ENCODE measurements around the gene UFC1.
A peak's percentile ranks its signal among the peaks of the same experiment; 100 is the strongest.

Gene UFC1

GRCh38 chr1:161172349-161172748 is 18.6 kb downstream of the UFC1 start:
- DNase-seq, result no peak

- DNase-seq, result no peak
Observed at GRCh38 chr1:161172776-161173376, 19.1 kb downstream of the UFC1 start.

DNA sequence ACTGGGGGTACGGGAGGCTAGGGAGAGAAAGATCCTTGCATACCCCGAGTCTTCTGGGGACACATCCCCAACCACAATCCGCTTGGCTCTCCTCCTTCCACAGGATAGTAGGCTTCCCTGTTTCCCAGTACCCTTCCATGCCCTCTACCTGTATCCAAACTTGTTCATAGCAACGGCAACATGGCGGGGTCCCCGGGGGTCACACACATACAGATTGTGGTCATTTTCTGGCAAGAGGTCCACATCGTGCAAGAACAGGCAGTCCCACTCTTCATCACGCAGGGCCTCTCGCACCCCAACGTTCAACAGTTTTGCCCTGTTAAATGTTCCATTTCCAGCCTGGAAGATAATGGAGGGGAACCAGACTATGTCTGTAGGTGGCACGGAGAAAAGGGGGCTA is 19.9 kb downstream of the UFC1 start:
- DNase-seq, result no peak

DNA sequence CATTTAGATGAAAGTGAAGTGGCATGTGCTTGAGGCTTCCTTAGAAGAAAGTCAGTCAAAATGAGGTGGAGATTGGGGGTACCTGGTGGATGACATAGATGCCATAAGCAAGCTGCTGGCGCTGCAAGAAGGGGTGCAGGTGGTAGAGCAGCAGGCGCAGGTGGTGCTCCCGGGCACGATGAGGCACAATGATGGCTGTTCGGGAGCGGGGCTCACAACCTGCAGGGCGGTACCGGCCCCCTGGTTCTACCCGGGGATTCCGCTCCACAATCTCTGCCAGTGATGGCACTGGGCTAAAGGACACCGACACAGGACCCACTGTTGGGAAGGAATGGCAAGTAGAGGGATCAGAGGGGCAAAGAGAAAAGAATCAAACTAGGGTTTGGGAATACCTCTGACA is 21.1 kb downstream of the UFC1 start:
- DNase-seq, result no peak

- no peak for DNase-seq
Observed at GRCh38 chr1:161175771-161176453, 22.1 kb downstream of the UFC1 start.

GRCh38 chr1:161176468-161177111 is 22.8 kb downstream of the UFC1 start:
- DNase-seq, result no peak

DNA sequence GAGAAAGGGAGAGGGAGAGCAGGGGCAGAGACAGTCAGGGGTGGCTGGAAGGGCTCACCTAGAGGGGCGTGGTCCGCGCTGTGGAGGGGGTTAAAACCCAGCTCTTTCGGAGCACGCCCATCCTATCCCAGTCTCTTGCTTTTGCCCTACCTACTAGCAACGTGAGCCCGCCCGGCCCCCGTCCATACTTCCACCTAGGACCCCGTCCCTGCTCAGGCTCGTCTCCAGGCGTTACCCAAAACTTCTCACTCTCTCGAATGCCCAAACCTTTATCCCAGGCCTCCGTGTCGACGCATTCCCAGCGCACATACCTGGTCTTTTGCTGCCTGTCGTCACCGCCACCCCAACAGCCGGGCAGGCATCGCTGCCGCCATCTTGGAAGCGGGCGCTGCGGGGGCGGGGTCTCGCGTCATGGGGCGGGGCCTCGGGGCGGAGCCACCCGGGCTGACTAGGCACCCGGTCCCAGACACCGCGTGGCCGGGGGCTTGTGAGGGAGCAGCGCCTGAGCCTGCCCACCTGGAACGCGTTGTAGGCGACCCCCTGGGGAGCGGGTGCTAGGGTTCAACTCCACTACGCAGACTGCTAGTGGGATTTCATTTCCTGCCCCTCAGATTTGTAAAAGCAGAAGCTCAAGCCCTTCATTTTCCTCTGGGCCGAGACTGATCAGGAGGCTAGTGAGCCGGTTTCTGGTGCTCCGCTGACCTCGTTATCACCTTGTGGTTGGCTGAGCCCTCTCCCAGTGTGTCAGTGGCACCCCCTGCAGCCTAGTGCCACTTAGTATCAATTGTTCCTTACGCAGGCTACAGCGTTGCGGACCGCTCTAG is 23.5 kb downstream of the UFC1 start, which contains the start of gene B4GALT3:
Gene B4GALT3, minus strand, starts transcription at position 396 of the 824 bp plus-strand sequence. CDS start 1,447 bp downstream, outside the sequence.
- peak; percentile 83 to 98 (median 90) for DNase-seq

DNA sequence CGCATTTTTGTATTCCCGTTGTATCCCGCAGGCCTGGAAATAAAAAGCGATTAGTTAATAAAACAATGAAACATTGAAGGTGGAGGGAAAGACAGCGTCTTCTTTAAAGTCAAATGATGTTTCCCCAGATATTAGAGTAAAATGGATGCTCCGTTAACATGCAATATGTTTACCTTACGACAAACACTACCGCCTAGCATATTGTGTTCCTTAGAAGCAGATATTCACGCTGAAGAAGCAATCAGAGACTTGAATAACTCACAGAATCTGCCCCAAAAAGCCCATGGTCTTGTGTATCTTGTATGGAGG is 24.1 kb downstream of the UFC1 start:
- DNase-seq, result no peak

DNA sequence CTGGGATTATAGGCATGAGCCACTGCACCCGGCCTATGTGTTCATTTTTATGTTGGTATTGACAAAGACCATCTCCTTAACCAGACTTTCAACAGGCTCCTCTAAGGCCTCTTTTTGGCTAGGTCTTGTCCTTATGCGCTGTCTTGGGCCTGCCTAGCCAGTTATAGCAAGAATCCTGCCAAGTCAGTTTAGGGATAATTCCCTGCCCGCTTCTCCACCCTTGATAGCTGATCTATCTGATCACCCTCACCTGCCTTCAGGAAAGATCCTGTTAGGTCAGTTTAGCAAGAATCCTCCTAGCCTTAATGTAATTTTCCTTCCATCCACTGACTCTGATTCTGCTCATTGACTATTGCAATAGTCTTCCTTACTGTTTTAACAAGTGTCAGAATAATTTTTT is 25.9 kb downstream of the UFC1 start:
- DNase-seq, result no peak

- peak in 1 of 6 experiments; percentile 14 for DNase-seq
Observed at GRCh38 chr1:161180639-161181038, 26.9 kb downstream of the UFC1 start.

- peak in 5 of 6 experiments; percentile 8 to 65 (median 50) for DNase-seq
Observed at GRCh38 chr1:161182214-161182613, 28.4 kb downstream of the UFC1 start.

- DNase-seq, result peak; percentile 47 to 91 (median 81)
Observed at GRCh38 chr1:161185282-161185682, 31.5 kb downstream of the UFC1 start.

DNA sequence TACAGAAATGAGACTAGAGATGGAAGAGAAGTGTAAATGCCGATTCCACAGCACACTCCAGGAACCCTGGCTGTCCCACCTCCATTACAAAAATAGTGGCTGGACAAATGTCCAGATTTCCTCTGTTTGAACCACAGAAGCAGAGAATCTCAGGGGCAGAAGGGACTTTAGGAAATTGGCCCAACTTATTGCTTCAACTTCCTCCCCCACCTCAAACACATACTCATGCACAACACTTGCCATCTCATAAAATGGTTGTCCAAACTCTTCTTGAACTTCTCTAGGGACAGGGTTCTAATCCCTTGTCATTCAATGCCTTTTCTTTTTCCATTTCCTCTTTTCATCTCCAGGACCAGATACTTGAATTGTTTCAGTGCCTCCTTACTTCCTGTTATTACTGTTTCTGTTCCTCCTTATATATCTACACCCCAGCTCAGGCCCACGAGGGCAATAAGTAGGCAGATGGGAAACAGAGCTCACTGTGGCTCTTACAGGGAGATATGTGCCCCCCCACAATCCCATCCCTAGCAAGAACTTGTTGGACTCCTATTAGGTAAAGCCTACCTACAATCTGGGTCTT is 32.0 kb downstream of the UFC1 start:
- peak in 2 of 6 experiments; percentile 52 to 58 for DNase-seq

DNA sequence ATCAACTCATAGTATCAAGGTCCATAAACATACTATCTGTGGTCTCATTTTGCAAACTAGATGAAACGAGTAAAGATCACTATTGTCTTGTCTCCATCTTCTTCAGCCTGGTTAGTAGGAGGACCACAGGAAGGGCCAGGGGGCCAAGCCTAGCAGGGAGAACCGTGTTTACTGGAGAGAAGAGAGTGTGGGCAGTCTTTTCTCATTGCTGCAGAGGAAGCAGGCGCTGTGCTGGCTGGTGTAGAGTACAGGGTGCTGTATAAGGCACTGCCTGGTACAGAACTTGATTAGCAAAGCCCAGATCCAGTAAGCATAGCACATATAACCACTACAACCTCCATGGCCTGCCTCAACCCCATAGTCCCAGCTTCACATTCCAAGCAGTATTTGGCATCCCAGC is 33.5 kb downstream of the UFC1 start:
- DNase-seq, result peak in 1 of 6 experiments; percentile 13

GRCh38 chr1:161188381-161188780 is 34.6 kb downstream of the UFC1 start:
- DNase-seq, result no peak

DNA sequence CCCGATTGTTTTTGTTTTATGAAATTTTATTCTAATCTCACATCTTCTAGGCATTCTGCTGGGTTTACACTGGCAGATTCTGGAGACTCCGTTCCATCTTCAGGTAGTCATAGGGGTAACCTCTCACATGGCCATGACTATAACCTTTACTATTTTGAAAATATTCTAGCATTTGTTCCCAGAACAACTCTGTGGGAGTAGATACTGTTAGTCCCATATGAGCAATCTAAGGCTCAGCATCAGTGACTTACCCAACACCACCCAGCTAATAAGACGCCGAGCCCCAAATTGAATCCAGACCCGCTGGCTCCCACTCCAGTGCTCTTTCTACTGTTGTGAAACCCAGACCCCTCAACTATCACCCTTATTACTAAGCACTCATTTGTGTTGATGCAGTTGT is 35.3 kb downstream of the UFC1 start:
- no peak for DNase-seq

- no peak for DNase-seq
Observed at GRCh38 chr1:161190962-161191521, 37.3 kb downstream of the UFC1 start.

- no peak for DNase-seq
Observed at GRCh38 chr1:161191971-161192370, 38.2 kb downstream of the UFC1 start.

DNA sequence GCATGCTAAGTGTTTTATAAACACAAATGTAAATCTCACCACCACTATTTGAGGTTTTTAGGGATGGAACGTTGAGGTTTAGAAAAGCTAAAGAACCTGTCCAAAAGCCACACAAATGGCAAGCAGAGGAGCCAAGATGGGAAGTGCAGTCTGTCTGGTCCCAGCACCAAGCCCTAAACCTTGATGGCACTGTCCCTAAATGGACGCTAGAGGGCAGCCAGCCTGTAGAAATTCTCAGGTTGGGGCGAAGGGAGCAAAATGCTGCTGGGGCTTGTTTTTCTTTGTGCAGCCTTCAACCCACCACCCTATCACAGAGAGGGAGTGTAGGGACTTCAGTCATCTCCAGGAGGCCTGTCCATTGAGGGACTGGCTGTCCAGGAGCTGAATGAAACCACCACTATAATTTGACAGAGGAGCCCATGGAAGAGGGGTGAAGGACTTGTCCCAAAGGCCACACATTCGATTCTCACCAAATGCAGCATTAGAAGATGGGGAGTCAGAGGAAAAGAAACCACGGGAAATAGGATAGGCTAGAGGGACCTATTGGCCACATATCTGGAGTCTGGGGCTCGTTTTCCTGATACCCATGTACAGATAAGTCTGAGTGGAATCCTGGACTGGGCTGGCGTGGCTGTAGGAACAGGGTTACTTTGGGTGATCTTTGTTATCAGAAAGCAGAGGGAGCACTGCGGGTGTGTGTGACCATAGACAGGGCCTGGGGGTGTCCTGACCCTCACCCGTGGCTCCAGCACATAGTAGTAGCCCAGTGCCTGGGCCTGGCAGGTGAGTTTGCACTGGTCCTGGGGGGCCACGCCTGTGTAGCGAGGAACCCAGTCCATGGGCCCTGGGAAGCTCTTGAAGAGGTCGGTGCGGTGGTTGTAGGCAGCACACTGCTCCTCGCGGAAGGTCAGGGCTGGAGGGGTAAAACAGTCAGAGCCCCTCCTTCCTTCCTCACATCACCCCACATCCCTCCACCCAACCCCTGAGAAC is 39.0 kb downstream of the UFC1 start:
- peak; percentile 41 to 81 (median 51) for DNase-seq

GRCh38 chr1:161193561-161194235 is 39.9 kb downstream of the UFC1 start:
- DNase-seq, result no peak

- peak in 1 of 6 experiments; percentile 11 for DNase-seq
Observed at GRCh38 chr1:161195171-161195570, 41.4 kb downstream of the UFC1 start.

Data from stimulated activated naive CD4-positive, alpha-beta T cell (primary cell).